Hematopoietic multipotent progenitor cell treated with erythropoietin and hydrocortisone succinate and interleukin-3 and kit ligand, for 6 days (in vitro differentiated cells): ENCODE data around the gene ERN2.

Experiments used
- DNase-seq: peaks from one replicate; pipeline ENCODE4 v3.0.0-alpha.2; 2015

Gene ERN2

GRCh38 chr16:23683487-23683886 is 29.5 kb downstream of the ERN2 start:
- DNase-seq = no peak

- peak; percentile 21 for DNase-seq
These were observed 30.8 kb downstream of the ERN2 start for GRCh38 chr16:23682181-23682580.

- DNase-seq = no peak
These were observed 33.1 kb downstream of the ERN2 start for GRCh38 chr16:23679986-23680336.

GRCh38 chr16:23679274-23679985 is 33.6 kb downstream of the ERN2 start:
- DNase-seq = peak; percentile 83

GRCh38 chr16:23678430-23679273 is 34.4 kb downstream of the ERN2 start, which contains the start of gene PLK1:
Gene PLK1, plus strand, starts transcription at chr16:23678889. Its CDS starts 44 bp downstream, at chr16:23678933.
- peak; percentile 95 for DNase-seq

GRCh38 chr16:23676924-23677480 is 36.0 kb downstream of the ERN2 start:
- DNase-seq = no peak

GRCh38 chr16:23673971-23674614 is 38.9 kb downstream of the ERN2 start:
- DNase-seq = no peak

- no peak for DNase-seq
These were observed 42.8 kb downstream of the ERN2 start for GRCh38 chr16:23670137-23670776.

- no peak for DNase-seq
These were observed 44.1 kb downstream of the ERN2 start for GRCh38 chr16:23668873-23669272.

GRCh38 chr16:23668225-23668624 is 44.8 kb downstream of the ERN2 start:
- no peak for DNase-seq

GRCh38 chr16:23667355-23667659 is 45.7 kb downstream of the ERN2 start:
- peak; percentile 33 for DNase-seq

GRCh38 chr16:23666571-23667354 is 46.3 kb downstream of the ERN2 start:
- no peak for DNase-seq

GRCh38 chr16:23663918-23664317 is 49.1 kb downstream of the ERN2 start:
- no peak for DNase-seq

GRCh38 chr16:23651943-23652468 is 61.0 kb downstream of the ERN2 start:
- no peak for DNase-seq

- DNase-seq = no peak
These were observed 62.2 kb downstream of the ERN2 start for GRCh38 chr16:23650674-23651416.

- DNase-seq = no peak
These were observed 70.7 kb downstream of the ERN2 start for GRCh38 chr16:23642246-23642774.

- peak; percentile 98 for DNase-seq
These were observed 71.9 kb downstream of the ERN2 start, which contains the start of the genes DCTN5 and PALB2 for GRCh38 chr16:23640931-23641765. Gene DCTN5, plus strand, starts transcription at chr16:23641466. Its CDS starts 77 bp downstream, at chr16:23641543. Gene PALB2, minus strand, starts transcription at chr16:23641310. Its CDS starts 153 bp downstream, at chr16:23641157.

GRCh38 chr16:23640615-23640930 is 72.4 kb downstream of the ERN2 start:
- peak; percentile 54 for DNase-seq
